K562 (cell line): ENCODE data around the gene NFATC2.

Source experiments
- ARHGAP35 ChIP-seq: fragments of 450-650 bp; IDR thresholded peaks from 2 replicates; pipeline ENCODE4 v1.6.1; 2018; ENCODE audit not compliant: partially characterized antibody
- CREB1 ChIP-seq, 2 experiments: sonication (generic) in 1 of 2; formaldehyde crosslinking in 1 of 2; IDR thresholded peaks; 2 replicates each; pipeline versions ENCODE4 v1.6.1 to v1.8.0; 2012 to 2022; ENCODE audit warnings: inconsistent platforms in 1 of 2, mild to moderate bottlenecking in 1 of 2, missing genetic modification reagents in 1 of 2, moderate library complexity in 1 of 2
- GABPA ChIP-seq: fragments of 200-800 bp; sonication (Bioruptor generic); conservative IDR thresholded peaks from 2 replicates; pipeline ENCODE4 v1.6.1; 2016; ENCODE audit warnings: low read depth, missing genetic modification characterization, missing compliant biosample characterization
- NFATC3 ChIP-seq: fragments of 450-650 bp; IDR thresholded peaks from 2 replicates; pipeline ENCODE4 v1.6.1; 2017; ENCODE audit warnings: mild to moderate bottlenecking
- POLR2A ChIP-seq: fragments of 450-650 bp; conservative IDR thresholded peaks from 2 replicates; pipeline ENCODE4 v1.6.1; 2016
- POLR2AphosphoS5 ChIP-seq: IDR thresholded peaks from 2 replicates; pipeline ENCODE4 v1.6.1; 2011; ENCODE audit warnings: mild to moderate bottlenecking, low read depth, low read length, moderate library complexity; ENCODE audit not compliant: control insufficient read depth, insufficient read depth
- RCOR1 ChIP-seq, 2 experiments: IDR thresholded peaks; 2 replicates each; pipeline ENCODE4 v1.6.1; 2012; ENCODE audit warnings: low read depth in 2 of 2, low read length in 2 of 2, borderline replicate concordance in 1 of 2, improper control_type of control experiment in 1 of 2
- SMARCA4 ChIP-seq: fragments of 450-650 bp; IDR thresholded peaks from 2 replicates; pipeline ENCODE4 v1.6.1; 2016
- SP1 ChIP-seq: sonication (generic); formaldehyde crosslinking; IDR thresholded peaks from 2 replicates; pipeline ENCODE4 v1.8.1; 2022; ENCODE audit warnings: mild to moderate bottlenecking, missing genetic modification reagents
- ZFP30 ChIP-seq: fragments of 250-450 bp; sonication (Bioruptor Pico); IDR thresholded peaks from 2 replicates; pipeline ENCODE4 v1.8.0; 2022; ENCODE audit warnings: moderate library complexity, mild to moderate bottlenecking, inconsistent platforms, borderline replicate concordance
- ZNF274 ChIP-seq: IDR thresholded peaks from 2 replicates; pipeline ENCODE4 v1.6.1; 2011; ENCODE audit warnings: low read depth, mild to moderate bottlenecking, low read length, moderate library complexity, borderline replicate concordance
- ZNF76 ChIP-seq: fragments of 250-450 bp; sonication (Bioruptor Pico); IDR thresholded peaks from 2 replicates; pipeline ENCODE4 v1.4.0; 2020; ENCODE audit warnings: mild to moderate bottlenecking, moderate library complexity, borderline replicate concordance
- TF ChIP-seq, protein P1 (sequence below): sonication (generic); formaldehyde crosslinking; IDR thresholded peaks from 2 replicates; pipeline ENCODE4 v1.8.0; 2022; ENCODE audit warnings: mild to moderate bottlenecking, missing genetic modification reagents, borderline replicate concordance
- TF ChIP-seq, protein P2 (sequence below), 2 experiments: fragments of 450-650 bp; formaldehyde crosslinking in 1 of 2; IDR thresholded peaks; 2 replicates each; pipeline versions ENCODE4 v1.4.0 to v1.6.1; 2014 to 2020; ENCODE audit warnings: mild to moderate bottlenecking in 2 of 2, borderline replicate concordance in 1 of 2, low read depth in 1 of 2

DNA sequence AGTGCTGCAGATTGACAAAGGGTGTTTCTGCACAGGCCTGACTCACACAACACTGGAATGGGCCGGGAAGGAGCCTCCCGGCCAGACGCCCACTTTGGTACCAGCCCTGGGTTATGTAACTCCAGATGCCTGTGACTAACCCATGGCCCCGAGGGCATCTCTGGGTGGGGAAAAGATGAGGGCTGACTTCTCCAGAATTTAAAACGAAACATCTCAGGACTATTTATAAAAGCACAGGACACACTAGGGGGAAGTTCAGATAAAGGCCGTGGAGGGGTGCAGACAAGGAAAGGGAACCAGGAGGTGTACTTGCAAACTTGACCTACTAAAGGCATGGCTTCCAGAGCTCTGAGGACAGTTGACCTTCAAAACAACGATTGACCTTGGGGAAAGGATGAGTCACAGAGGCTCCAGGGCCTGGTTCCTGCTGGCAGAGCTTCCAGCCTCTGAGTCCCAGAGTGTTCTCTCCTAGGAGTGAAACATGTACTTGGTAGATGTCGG, 196.9 kb downstream of the NFATC2 start:
- TF ChIP-seq POLR2A (no peak), ZFP30 (CRISPR knock-in tag) (no peak), SMARCA4 (no peak), SP1 (no peak), ARHGAP35 (no peak), GABPA (tag) (no peak), NFATC3 (no peak), ZNF274 (no peak), CREB1 (IDR thresholded peaks at IDR 0.05) (no peak), CREB1 (CRISPR knock-in tag; IDR thresholded peaks at IDR 0.05) (no peak), POLR2AphosphoS5 (no peak), RCOR1 (IDR thresholded peaks at IDR 0.05; ENCODE audit: borderline replicate concordance in 1 of 2, low read depth in 2 of 2, low read length in 2 of 2) (no peak), ZNF76 (no peak)
- TF ChIP-seq, protein P1, sequence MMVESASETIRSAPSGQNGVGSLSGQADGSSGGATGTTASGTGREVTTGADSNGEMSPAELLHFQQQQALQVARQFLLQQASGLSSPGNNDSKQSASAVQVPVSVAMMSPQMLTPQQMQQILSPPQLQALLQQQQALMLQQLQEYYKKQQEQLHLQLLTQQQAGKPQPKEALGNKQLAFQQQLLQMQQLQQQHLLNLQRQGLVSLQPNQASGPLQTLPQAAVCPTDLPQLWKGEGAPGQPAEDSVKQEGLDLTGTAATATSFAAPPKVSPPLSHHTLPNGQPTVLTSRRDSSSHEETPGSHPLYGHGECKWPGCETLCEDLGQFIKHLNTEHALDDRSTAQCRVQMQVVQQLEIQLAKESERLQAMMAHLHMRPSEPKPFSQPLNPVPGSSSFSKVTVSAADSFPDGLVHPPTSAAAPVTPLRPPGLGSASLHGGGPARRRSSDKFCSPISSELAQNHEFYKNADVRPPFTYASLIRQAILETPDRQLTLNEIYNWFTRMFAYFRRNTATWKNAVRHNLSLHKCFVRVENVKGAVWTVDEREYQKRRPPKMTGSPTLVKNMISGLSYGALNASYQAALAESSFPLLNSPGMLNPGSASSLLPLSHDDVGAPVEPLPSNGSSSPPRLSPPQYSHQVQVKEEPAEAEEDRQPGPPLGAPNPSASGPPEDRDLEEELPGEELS (CRISPR knock-in tag) = no peak
- TF ChIP-seq, protein P2, sequence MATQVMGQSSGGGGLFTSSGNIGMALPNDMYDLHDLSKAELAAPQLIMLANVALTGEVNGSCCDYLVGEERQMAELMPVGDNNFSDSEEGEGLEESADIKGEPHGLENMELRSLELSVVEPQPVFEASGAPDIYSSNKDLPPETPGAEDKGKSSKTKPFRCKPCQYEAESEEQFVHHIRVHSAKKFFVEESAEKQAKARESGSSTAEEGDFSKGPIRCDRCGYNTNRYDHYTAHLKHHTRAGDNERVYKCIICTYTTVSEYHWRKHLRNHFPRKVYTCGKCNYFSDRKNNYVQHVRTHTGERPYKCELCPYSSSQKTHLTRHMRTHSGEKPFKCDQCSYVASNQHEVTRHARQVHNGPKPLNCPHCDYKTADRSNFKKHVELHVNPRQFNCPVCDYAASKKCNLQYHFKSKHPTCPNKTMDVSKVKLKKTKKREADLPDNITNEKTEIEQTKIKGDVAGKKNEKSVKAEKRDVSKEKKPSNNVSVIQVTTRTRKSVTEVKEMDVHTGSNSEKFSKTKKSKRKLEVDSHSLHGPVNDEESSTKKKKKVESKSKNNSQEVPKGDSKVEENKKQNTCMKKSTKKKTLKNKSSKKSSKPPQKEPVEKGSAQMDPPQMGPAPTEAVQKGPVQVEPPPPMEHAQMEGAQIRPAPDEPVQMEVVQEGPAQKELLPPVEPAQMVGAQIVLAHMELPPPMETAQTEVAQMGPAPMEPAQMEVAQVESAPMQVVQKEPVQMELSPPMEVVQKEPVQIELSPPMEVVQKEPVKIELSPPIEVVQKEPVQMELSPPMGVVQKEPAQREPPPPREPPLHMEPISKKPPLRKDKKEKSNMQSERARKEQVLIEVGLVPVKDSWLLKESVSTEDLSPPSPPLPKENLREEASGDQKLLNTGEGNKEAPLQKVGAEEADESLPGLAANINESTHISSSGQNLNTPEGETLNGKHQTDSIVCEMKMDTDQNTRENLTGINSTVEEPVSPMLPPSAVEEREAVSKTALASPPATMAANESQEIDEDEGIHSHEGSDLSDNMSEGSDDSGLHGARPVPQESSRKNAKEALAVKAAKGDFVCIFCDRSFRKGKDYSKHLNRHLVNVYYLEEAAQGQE (IDR thresholded peaks at IDR 0.05; ENCODE audit: borderline replicate concordance) = no peak
- TF ChIP-seq, protein P2 (CRISPR knock-in tag; IDR thresholded peaks at IDR 0.05; ENCODE audit: low read depth) = no peak
